GM21529 (cell line): Measurements from ENCODE around the gene SIN3A.
"Not testable (repeated sequence)": the region's sequence is repeated elsewhere in the genome, so short reads cannot be mapped to it uniquely, and the experiment has no call there.

Experiments used
- ATAC-seq: cut with Tn5 transposase; IDR thresholded peaks from one replicate; pipeline ENCODE4 v1.9.1; 2021; ENCODE audit not compliant: unreplicated experiment

Gene SIN3A

DNA sequence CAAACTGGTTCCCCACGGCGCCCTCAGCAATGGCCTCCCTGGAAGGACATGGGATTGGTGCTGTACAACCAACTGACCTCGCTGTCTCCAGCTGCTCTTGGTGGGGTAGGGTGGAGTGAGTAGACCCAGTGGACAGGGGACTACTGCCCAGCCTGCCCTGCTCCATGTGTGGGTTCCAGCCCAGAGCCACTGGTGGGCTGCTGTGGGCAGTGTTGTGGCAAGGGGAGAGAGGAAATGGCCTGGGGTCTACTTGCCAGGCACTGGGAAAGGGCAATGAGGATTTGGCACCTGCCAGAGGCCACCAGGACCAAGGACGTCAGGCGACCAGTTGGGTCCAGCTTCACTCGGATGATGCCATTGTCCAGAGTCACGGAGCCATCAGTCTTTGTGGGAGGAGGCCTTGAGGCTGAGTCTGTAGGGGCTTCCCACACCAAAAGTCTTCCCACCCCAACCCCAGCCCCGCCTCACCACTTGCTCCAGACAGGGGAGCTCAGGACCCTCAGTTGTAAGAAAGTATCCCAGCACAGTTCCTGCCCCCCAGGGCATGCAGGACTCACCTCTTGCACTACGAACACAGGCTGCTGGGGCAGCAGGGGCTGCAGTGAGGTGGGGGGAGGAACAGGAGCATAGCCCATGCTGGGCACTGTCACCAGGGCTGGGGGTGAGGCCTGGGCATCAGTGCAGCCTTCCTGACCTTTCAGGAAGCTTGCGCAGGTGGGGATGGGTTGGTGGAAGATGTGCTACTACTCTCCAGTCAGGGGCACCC lies 92.5 kb downstream of the SIN3A start:
- no peak for ATAC-seq

DNA sequence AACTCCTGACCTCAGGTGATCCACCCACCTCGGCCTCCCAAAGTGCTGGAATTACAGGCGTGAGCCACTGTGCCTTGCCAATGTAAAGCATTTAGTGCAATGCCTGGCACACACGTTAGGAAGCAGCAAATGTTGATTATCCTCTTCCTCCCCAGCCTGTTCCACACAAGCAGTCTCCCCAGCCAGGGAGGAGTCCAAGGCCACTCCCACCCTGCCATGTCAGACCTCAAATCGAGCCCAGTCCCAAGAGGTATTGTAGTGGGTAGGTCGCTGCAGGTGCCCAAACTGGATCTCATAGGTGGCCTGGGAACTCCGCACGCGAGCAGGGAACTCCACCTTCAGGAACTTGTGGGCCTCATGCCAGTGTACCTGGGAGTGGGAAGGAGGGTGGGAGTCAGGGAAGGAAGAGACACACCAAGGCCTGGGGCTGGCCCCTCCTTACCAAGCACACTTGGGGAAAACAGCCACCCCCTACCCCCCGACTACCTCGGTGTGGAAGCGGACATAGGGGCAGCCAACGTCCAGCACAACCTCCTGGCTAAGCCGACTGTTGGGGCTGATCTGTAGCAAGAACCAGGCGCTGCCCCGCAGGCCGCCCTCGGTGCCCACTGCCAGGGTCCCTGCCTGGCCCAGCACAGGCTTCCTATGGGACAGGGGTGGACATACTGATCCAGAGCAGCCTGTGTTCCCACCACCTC lies 93.4 kb downstream of the SIN3A start:
- no peak for ATAC-seq

DNA sequence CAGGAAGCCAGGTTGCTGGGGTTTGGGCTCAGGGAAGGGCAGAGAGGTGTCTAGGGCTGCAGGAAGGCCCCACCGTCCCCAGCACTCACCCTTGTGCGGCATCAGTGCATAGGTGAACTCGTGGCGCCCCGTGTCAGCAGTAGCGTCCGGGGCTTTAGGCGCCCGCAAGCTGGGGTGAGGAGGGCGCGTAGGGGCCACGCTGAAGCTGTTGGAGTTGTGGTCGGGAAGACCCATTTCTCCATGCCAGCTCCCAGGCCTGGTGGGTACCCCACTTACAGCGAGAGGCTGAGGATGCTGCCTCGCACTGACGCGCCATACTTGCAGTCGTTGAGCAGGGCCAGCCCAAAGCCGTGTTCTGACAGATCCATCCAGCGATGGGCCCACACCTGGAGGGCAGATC lies 95.0 kb downstream of the SIN3A start:
- no peak for ATAC-seq

DNA sequence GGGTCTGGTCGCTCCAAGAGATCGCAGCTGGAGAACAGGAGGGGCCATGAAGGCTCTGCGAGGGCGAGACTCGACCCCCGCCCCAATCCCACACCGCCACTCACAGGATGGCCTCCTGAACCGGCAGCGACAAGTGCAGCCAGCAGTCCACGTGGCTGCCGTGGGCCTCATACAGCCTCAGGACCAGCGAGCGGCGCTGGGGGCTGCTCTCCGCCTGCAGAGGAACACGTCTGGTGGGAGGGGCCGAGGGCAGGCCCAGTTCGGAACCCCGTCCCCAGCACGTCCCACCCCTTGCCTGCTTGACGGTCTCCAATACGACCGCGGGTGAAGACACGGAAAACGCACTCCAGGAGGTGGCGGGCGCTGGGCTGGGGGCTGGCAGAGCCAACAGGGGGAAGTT lies 95.5 kb downstream of the SIN3A start:
- no peak for ATAC-seq

DNA sequence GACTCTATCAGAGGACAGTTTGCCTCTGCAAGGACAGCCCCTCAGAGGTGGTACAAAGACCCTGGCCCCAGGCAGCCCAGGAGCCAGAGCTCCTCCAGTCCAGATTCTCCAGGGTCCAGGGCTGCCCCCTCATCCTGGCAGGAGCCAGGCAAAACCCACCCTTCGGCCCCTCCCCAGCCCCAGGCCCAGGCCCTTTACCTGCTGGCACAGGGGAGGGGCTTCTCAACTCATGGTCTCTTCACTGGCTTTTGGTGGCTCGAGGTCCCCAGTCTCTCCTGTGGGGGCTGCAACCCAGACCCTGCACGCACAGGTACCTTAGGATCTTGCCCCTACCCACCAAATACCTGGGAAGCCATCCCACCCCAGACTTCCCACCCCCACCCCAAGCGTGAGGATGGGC lies 96.1 kb downstream of the SIN3A start:
- ATAC-seq = no peak

DNA sequence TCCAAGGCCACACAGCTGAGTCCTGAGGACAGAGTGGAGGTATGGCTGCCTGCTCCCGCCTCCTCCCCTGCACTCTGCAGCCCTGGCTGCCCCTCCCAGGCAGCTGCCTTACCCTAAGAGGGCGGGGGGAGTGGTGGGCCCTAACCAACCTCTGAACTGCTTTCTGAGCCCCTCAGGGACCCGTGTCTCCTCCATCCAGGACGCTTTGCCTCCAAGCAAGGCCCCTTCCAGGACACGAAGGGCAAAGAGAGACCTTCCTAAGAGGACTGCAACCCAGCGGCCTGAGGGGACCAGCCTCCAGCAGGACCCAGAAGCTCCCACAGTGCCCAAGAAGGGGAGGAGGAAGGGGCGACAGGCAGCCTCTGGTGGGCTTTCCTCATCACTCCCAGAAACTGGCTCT lies 97.0 kb downstream of the SIN3A start:
- no peak for ATAC-seq

DNA sequence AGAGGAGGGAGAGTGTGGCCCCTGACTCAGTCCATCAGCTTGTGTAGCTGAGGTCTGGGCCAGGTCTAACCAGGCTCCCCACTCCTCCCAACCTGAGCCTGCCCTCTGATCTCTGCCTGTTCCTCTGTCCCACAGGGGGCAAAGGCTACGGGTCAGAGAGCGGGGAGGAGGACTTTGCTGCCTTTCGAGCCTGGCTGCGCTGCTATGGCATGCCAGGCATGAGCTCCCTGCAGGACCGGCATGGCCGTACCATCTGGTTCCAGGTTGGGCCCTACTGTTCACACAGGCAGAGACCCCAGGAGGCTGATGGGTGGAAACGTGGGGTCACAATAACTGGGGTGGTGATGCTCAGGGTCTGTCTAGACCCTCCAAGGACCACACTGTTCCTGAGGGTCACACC lies 97.9 kb downstream of the SIN3A start:
- no peak for ATAC-seq

DNA sequence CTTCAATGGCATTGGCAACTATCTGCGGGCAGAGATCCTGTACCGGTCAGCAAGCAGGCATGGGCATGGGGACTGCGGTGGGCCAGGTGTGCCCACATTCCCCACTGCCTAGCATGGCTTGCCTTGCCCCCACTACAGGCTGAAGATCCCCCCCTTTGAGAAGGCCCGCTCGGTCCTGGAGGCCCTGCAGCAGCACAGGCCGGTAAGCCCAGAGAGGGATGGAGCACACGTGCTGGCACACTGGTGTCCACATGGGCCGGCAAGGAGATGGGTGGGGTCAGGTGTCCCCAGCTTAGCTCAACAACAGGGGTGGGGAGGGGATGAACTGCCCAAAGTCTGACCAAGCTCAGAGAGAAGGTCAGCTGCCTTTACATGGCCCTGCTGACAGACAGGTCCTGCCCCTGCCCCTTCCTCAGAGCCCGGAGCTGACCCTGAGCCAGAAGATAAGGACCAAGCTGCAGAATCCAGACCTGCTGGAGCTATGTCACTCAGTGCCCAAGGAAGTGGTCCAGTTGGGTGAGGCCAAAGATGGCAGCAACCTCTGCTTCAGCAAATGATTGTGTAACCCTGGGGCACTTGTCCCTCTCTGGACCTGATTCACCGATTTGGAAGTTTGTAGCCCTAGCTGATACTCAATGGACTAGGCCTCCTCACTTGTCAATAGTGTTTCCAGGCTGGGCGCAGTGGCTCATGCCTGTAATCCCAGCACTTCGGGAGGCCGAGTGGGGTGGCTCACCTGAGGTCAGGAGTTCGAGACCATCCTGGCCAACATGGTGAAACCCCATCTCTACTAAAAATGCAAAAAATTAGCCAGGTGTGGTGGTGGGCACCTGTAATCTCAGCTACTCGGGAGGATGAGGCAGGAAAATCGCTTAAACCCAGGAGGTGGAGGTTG lies 99.1 kb downstream of the SIN3A start:
- ATAC-seq = no peak

DNA sequence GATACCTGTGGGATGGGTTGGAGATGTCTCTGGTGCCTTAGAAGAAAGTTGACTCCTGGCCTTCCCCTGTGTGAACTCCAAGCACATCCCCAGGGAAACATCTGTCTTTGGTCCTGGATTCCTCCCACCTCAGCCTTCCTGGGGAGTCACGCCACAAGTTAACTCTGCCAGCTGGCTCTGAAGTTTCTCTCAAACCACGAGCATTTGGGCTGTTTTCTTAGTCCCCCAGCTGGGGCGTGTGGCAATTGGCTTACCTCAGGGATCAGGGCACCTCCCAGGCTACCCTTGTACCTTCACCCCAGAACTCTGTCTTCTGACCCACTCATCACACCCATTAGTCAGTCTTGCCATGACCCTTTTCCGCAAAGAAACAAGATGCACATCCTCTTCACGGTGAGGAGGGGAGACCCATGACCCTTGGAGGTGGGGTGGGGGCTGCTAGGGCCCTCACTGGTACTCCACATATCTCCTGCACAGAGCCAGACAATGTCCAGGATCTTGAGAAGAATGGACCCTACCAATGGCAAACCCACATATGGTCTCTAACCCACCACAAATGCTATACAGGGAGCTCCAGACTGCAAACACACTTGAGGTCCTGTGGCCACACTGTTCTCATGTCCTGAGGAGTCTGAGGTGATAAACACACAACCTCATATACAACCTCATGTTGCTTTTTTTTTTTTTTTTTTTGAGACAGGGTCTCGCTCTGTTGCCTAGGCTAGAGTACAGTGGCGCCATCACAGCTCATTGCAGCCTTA lies 100.7 kb downstream of the SIN3A start:
- no peak for ATAC-seq

DNA sequence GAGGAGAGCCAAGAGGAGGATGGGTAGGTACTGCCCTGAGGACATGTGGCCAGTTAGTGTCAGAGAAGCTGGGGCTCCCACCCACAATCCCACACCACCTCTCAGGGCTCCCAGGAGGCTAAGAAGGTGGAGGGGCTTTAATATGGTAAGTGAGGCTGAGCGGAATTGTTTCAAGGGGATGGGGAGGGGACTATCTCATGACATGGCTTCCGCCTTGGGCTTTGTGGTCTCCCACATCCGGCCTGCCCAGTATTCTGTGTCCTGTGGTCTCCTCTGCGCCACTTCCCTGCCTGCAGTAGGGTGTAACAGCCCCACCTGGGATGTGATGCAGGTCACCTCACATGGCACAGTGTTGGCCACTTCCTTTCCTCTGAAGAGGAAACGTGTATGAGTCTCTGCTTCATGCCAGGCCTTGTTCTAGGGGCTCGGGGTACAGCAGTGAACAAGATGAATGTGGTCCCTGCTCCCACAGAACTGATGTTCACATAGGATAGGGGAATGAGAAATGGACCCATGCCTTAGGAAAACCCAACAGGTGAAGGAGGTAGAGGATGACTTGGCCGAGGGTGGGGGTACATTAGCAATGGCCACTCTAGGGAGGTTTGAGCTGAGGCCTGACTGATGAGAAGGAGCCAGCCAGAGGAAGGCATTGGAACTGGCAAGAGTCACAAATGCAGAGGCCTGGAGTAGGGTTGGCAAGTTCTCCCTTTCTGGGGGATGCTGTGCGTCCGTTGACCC lies 101.5 kb downstream of the SIN3A start:
- ATAC-seq = peak; percentile 49

DNA sequence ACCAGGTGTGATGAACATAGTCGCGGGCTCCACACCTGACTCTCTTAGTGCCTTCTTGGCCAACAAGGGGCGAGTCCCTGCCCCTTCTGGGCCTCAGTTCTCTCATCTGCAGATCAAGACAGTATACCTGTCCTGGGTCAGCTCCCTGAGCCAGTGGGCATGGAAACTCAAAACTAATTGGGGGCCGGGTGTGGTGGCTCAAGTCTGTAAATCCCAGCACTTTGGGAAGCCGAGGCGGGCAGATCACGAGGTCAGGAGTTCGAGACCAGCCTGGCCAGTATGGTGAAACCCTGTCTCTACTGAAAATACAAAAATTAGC lies 102.2 kb downstream of the SIN3A start:
- ATAC-seq = not testable (repeated sequence)

DNA sequence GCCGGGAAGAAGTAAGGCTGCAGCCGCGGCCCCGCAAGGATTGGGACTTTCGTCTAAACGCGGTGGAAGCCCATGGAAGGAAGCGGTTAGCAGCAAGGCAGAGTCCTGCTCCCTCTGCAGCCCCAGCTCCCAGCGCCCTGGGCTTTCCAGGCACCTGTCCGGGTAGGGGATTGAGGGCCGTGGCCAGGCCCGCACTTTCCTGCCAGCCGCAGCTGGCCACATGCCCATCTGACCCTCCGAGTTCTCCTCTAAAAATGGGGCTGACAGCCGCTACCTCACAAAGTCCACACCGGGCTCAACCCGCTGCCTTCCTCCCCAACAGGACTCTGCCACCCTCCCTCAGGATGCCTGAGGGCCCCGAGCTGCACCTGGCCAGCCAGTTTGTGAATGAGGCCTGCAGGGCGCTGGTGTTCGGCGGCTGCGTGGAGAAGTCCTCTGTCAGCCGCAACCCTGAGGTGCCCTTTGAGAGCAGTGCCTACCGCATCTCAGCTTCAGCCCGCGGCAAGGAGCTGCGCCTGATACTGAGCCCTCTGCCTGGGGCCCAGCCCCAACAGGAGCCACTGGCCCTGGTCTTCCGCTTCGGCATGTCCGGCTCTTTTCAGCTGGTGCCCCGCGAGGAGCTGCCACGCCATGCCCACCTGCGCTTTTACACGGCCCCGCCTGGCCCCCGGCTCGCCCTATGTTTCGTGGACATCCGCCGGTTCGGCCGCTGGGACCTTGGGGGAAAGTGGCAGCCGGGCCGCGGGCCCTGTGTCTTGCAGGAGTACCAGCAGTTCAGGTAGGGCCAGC lies 102.7 kb downstream of the SIN3A start:
- no peak for ATAC-seq

DNA sequence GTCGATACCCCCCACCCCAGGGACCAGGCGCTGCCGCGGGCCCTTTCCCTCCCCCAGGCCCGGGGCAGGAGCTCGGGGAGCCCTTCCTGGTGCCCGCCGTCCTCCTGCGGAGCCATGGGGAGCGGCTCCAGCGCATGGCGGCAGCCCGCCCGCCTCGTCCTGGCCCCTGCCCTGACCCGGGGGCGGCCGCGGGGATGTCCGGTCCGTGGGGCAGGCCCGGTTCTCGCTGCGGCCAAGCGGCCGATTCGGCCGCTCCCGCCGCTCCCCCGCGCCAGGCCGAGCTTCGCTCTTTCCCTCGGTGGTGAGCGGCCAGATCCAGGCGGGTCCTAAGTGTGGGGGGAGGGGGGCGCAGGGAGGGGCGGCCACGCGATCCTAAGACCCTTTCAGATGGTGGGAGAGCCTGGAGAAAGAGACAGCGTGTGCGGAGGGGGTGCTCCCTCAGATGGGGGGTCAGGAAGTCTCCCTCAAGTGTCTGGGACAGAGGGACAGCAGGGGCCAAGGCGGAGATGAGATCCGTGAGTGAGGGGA lies 103.4 kb downstream of the SIN3A start:
- no peak for ATAC-seq

DNA sequence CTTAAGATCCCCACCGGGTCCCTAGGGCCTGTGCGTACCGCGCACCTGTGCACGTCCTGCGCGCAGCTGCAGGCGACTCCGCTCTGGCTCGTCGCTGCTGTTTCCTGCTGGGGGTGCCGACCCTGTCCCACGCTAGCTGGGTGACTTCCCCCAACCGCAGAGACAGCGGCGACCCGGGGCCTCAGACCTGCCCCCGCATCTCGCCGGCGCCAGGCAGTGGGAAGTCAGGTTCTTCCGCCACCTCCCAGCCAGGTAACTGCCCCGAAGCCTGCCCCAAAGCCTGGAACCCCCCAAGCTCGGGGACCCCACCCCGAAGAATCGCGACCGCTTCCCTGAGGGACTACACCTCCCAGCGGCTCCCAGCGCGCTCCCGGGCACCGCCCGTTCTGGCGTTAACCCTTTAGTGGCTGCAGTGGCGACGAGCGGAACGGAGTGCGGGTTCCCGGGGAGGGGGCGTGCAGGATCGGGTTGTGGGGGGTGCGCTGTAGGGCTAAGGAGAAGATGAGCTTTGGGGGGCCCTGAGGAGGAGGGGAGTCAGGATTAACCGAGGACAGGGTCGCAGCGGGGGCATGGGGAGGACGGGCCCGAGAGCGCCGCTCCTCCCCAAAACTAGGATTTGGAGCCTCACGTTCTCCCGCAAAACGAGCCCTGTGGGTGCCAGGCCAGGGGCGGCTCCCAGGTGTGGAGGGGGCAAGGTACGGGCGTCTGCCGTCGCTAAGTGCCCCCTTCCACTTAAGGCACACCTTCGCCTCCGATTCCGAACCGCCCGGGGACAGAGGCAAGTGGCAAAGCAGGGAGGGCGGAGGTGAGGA lies 104.1 kb downstream of the SIN3A start:
- no peak for ATAC-seq

DNA sequence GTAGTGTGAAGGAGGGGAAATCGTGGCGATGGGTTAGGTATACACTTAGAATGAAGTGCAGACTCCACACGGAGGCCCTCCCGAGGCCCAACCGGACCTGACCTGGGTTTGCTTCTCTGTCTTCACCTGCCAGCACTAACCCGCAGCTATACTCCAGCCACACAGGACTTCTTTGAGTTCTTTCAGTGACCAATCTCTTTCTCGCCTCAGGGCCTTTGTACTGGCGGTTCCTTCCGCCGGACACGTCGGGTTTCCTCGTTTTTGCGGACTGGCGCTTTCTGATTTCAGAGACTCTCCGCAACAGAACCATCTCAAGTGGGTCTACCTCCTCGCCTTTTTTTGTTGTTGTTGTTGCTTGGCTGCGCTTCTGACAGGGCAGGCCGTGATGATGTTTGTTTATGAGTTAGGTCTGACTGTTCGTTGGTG lies 104.7 kb downstream of the SIN3A start, which contains the start of gene NEIL1:
Gene NEIL1, plus strand, starts transcription at position 244 of the 426 bp plus-strand sequence. CDS start 1,867 bp downstream, outside the sequence.
- no peak for ATAC-seq

DNA sequence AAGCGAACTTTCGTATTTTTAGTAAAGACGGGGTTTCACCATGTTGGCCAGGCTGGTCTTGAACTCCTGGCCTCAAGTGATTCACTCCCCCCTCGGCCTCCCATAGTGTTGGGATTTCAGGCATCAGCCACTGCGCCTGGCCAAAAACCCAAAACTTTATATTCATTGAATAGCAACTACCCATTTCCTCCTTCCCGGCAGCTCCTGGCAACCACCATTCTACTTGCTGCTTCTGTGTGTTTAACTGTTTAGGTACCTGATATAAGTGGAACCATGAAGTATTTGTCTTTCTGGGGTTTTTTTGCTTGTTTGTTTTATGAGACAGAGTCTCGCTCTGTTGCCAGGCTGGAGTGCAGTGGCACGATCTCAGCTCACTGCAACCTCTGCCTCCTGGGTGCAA lies 107.5 kb downstream of the SIN3A start:
- ATAC-seq = not testable (repeated sequence)

DNA sequence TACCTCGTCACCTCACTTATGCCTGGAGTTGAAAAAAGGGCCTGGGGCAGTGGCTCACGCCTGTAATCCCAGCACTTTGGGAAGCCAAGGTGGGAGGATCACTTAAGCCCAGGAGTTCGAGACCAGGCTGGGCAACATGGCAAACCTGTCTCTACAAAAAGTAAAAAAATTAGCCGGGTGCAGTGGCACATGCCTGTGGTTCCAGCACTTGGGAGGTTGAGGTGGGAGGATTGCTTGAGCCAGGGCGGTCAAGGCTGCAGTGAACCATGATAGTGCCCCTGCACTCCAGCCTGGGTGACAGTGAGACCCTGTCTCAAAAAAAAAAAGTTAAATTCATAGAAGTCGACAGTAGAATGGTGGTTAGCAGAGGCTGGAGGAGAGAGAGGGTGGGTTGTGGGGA lies 109.3 kb downstream of the SIN3A start:
- no peak for ATAC-seq

DNA sequence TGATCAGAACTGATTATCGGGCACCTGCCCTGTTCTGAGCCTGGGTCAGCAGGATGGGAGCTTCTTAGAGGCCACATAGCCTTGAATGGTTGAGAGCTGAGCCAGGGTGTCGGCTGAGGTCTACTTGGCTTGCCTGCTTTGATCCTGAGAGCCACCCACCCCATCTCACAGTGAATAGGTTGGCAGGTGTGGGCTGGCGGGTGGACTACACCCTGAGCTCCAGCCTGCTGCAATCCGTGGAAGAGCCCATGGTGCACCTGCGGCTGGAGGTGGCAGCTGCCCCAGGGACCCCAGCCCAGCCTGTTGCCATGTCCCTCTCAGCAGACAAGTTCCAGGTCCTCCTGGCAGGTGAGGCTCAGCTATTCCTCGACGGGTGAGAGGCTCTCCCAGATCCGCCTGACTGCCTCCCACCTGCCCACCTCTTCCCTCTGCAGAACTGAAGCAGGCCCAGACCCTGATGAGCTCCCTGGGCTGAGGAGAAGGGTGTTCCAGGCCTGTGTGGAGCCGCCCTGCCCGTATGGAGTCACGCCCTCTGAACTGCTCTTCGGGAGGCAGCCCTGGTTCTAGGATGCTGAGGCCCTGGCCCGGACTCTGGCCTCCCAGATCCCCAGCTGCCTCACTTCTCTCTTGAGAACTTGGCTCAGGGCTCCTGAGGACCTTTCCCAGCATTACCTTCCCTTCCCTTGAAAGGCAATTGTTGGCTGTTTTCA lies 111.8 kb downstream of the SIN3A start:
- no peak for ATAC-seq
